PC-3 (cell line): ENCODE measurements around the gene CHCHD10.

Source experiments
- EZH2 ChIP-seq: fragments of 300-600 bp; sonication (generic); IDR thresholded peaks from one replicate; pipeline ENCODE4 v1.6.1; 2017; ENCODE audit warnings: antibody characterized with exemption, mild to moderate bottlenecking, low read length; ENCODE audit not compliant: unreplicated experiment
- TF ChIP-seq, protein P1 (sequence below): fragments of 300-600 bp; sonication (generic); conservative IDR thresholded peaks from 2 replicates; pipeline ENCODE4 v1.5.1; 2017; ENCODE audit warnings: antibody characterized with exemption, low read depth, mild to moderate bottlenecking, low read length

DNA sequence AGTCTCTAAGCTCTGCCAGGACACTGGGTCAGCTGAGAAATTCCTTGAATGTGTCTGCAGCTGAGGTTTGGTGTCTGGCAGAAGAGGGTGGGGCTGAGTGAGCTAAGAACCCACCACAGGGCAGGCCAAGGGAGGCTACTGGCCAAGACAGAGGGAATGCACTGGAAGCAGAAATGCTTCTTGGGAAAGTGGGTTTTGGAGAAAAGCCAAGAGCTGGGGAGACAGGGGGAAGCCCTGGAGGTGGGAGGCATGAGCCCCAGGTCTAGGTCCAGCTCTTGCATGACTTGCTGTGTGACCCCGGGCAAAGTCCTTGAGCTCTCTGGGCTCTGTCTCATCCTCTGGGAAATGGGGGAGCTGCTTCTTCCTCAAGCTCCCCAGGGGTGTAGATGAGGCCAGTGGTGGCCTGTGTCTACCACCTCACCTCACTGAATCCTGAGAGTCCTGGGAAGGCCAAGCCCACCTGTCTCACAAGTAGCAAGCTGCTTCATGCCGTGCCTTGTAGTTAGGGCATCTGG lies 7.2 kb upstream of the CHCHD10 start:
- TF ChIP-seq, protein P1, sequence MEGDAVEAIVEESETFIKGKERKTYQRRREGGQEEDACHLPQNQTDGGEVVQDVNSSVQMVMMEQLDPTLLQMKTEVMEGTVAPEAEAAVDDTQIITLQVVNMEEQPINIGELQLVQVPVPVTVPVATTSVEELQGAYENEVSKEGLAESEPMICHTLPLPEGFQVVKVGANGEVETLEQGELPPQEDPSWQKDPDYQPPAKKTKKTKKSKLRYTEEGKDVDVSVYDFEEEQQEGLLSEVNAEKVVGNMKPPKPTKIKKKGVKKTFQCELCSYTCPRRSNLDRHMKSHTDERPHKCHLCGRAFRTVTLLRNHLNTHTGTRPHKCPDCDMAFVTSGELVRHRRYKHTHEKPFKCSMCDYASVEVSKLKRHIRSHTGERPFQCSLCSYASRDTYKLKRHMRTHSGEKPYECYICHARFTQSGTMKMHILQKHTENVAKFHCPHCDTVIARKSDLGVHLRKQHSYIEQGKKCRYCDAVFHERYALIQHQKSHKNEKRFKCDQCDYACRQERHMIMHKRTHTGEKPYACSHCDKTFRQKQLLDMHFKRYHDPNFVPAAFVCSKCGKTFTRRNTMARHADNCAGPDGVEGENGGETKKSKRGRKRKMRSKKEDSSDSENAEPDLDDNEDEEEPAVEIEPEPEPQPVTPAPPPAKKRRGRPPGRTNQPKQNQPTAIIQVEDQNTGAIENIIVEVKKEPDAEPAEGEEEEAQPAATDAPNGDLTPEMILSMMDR: no peak
- TF ChIP-seq EZH2: no peak
